Lower leg skin (tissue), 4 donors: ENCODE results near the gene ENPP3. TPM values are rescaled to one million over a fixed set of nuclear protein-coding genes. Genes with fewer than 3 reads are reported as not detected.
"Not testable (repeated sequence)": the region's sequence is repeated elsewhere in the genome, so short reads cannot be mapped to it uniquely, and the experiment has no call there.

ENCODE experiments used
- DNase-seq, 2 donors: peaks; one replicate each; pipeline ENCODE4 v3.0.0-alpha.2; 2019; ENCODE audit warnings: low spot score in 2 of 2
- H3K4me3 ChIP-seq: fragments of 200-600 bp; sonication (generic); 2 replicates; pipeline ENCODE4 v1.5.1; 2017; ENCODE audit warnings: mild to moderate bottlenecking, low read depth; ENCODE audit not compliant: poor library complexity, severe bottlenecking
- POLR2A ChIP-seq, 2 donors: fragments of 450-650 bp; IDR thresholded peaks; one replicate each; pipeline ENCODE4 v1.6.1; 2016 to 2017; ENCODE audit warnings: antibody characterized with exemption in 2 of 2, mild to moderate bottlenecking in 1 of 2, moderate library complexity in 1 of 2
- WGBS, 2 donors: methylation state at CpG; one replicate each; pipeline ENCODE4 v1.1.5; 2018; 5-methylcytosine and 5-hydroxymethylcytosine counted together
- intact Hi-C: fragments of 100-400 bp; cut with DNase I; formaldehyde crosslinking; loops from one replicate; pipeline ENCODE4 v1.15.0; 2023; ENCODE audit warnings: low total_unique reads
- total RNA-seq, 4 donors: library from RNA; depleted of rRNA; stranded (reverse); fragments of >200 nt; gene quantifications; one replicate each; pipeline ENCODE4 v1.1.0, GENCODE V29; 2016
- TF ChIP-seq, protein P1 (sequence below), 3 donors: fragments of 450-650 bp; IDR thresholded peaks; one replicate each; pipeline ENCODE4 v1.5.1; 2016; ENCODE audit warnings: antibody characterized with exemption in 3 of 3, mild to moderate bottlenecking in 3 of 3, moderate library complexity in 2 of 3

ENPP3 gene
- total RNA-seq, 4 donors from 2014 or later, result 0.11 to 1.2 (median 0.76) TPM; not detected in 1

DNA sequence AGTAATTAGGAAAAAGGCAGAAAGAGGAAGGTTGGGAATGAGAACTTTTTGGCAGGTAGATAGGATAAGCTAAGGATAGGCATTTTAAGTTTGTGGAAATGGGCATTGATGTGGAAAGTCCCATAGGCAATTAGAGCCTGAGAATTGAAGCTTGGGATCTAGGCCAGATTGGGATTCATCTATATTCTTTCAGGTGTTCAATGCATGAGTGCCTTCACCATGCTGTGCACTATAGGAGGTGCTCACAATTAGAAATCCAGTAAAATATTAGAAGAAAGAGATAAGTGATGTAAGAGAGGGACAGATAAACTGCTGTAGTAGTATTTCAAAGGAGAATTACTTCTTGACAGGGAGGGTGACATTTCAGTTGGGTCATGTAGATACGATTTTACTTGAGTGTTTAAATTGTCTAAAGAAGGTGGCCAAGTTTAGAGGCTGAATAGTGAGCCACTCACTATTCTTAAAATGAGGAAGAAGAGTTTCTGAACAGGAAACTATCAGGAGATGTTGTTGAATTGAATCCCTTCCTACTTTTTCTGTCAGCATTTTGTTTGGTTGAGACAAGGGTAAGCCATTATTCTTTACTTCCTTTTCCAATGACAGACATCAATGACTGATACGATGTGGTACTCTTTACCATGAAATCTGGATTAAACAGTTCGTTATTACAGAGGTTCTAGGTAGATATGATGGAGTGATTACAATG is 104.7 kb downstream of the ENPP3 start:
- TF ChIP-seq POLR2A (IDR thresholded peaks at IDR 0.05), result no peak
- TF ChIP-seq, protein P1, sequence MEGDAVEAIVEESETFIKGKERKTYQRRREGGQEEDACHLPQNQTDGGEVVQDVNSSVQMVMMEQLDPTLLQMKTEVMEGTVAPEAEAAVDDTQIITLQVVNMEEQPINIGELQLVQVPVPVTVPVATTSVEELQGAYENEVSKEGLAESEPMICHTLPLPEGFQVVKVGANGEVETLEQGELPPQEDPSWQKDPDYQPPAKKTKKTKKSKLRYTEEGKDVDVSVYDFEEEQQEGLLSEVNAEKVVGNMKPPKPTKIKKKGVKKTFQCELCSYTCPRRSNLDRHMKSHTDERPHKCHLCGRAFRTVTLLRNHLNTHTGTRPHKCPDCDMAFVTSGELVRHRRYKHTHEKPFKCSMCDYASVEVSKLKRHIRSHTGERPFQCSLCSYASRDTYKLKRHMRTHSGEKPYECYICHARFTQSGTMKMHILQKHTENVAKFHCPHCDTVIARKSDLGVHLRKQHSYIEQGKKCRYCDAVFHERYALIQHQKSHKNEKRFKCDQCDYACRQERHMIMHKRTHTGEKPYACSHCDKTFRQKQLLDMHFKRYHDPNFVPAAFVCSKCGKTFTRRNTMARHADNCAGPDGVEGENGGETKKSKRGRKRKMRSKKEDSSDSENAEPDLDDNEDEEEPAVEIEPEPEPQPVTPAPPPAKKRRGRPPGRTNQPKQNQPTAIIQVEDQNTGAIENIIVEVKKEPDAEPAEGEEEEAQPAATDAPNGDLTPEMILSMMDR (IDR thresholded peaks at IDR 0.05), result no peak
- WGBS, 2 donors, result 71 to 73% methylated on average over 3 of the region's 3 CpGs
- H3K4me3 ChIP-seq, result no peak overlapping the region
- no peak for DNase-seq
- intact Hi-C loops, result no loop called here

DNA sequence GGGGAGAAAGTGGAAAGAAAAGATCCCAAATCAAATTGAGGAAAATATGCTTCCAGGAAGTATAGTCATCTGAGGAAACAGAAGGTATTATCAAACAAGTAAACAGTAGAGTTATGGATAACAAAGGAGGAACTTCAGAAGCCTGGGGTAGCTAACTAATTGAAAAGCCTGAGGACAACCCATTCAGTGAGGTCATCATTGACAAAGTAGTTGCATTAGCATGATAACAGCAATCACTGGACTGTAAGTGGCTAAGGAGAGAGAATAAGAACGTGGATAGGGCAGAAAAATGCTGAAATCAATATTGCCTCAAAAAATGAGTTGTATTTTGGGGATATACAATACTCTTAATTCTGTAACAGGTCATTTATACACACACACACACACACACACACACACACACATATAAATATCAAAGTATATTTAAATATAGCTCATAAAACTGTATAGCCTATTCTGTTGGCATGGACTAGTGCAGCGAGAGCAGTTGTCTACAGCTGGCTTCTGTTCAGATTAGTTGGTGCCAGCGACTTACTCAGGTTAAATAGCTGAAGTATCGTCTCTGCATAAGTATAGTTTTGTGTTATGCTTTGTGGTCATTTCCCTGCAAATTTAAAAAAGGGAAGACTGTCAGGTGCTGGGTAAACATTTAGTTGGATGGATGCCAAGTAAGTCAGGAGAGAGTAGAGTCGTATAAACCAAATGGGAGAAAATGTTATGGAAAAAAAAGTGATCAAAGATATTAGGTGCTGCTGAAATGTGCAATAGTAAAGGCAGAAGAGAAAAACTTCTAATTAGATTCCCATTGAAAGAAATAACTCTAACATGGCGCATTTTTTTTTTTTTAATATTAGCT is 107.6 kb downstream of the ENPP3 start:
- no peak for DNase-seq
- 68 to 73% methylated on average over 6 of the region's 6 CpGs for WGBS, 2 donors
- TF ChIP-seq, protein P1 (IDR thresholded peaks at IDR 0.05), result no peak
- no peak for TF ChIP-seq POLR2A (IDR thresholded peaks at IDR 0.05)
- intact Hi-C loops, result no loop called here
- H3K4me3 ChIP-seq, result no peak overlapping the region

DNA sequence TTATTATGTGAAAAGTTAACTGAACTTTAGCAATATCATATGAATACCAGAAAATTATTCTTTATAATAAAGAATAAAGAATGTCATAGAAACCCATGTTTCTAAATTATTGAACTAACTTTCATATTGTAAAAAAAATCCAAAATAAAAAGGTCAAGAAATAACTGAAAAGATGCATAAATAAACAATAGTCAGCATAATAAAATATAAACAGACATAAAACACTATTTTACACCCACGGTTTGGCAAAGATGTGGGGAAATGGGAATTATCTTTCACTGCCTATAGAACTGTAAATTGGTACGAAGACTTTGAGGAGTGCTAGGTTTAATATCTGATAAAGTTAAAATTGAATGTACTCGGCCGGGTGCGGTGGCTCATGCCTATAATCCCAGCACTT is 108.4 kb downstream of the ENPP3 start:
- 89 to 94% methylated on average over 5 of the region's 5 CpGs for WGBS, 2 donors
- TF ChIP-seq, protein P1 (IDR thresholded peaks at IDR 0.05), result no peak
- no peak for TF ChIP-seq POLR2A (IDR thresholded peaks at IDR 0.05)

DNA sequence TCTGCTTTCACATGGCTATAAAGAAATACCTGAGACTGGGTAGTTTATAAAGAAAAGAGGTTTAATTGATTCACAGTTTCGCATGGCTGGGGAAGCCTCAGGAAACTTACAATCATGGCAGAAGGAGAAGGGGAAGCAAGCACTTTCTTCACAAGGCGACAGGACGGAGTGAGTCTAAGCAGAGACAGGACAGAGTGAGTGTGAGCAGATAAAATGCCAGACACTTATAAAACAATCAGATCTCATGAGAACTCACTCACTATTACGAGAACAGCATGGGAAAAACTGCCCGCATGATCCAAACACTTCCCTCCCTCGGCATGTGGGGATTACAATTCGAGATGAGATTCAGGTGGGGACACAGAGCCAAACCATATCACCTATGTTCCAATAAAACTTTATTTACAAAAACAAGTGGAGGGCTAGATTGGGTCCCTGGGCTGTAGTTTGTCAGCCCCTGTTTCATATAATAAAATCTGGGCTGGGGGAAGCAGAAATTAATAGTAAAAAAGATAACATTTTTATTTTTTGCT is 110.8 kb downstream of the ENPP3 start:
- TF ChIP-seq POLR2A (IDR thresholded peaks at IDR 0.05), result no peak
- TF ChIP-seq, protein P1 (IDR thresholded peaks at IDR 0.05), result no peak
- intact Hi-C loops, result no loop called here
- WGBS, 2 donors, result 83 to 87% methylated on average over 7 of the region's 7 CpGs

More for the DNA sequence above, 108.4 kb downstream of the ENPP3 start:
- intact Hi-C loops, result no loop called here
- no peak for DNase-seq
- no peak overlapping the region for H3K4me3 ChIP-seq

DNA sequence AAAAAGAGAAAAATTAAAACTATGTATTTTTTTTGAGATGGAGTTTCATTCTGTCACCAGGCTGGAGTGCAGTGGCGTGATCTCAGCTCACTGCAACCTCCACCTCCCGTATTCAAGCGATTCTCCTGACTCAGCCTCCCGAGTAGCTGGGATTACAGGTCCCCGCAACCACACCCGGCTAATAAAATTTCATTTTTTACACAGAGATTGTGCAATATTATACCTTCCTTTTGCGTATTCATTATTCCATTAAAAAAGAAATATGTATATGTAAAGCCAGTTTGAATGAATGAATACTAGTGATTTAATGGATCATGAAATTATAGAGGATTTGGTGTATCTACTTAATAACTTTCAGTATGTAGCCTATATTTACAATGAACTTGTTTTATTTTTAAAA is 111.9 kb downstream of the ENPP3 start:
- no peak for DNase-seq
- no peak for TF ChIP-seq POLR2A (IDR thresholded peaks at IDR 0.05)
- TF ChIP-seq, protein P1 (IDR thresholded peaks at IDR 0.05), result no peak
- 90 to 94% methylated on average over 7 of the region's 7 CpGs for WGBS, 2 donors
- intact Hi-C loops, result no loop called here
- H3K4me3 ChIP-seq, result no peak overlapping the region

More for the DNA sequence above, 110.8 kb downstream of the ENPP3 start:
- DNase-seq, result no peak
- H3K4me3 ChIP-seq, result no peak overlapping the region

DNA sequence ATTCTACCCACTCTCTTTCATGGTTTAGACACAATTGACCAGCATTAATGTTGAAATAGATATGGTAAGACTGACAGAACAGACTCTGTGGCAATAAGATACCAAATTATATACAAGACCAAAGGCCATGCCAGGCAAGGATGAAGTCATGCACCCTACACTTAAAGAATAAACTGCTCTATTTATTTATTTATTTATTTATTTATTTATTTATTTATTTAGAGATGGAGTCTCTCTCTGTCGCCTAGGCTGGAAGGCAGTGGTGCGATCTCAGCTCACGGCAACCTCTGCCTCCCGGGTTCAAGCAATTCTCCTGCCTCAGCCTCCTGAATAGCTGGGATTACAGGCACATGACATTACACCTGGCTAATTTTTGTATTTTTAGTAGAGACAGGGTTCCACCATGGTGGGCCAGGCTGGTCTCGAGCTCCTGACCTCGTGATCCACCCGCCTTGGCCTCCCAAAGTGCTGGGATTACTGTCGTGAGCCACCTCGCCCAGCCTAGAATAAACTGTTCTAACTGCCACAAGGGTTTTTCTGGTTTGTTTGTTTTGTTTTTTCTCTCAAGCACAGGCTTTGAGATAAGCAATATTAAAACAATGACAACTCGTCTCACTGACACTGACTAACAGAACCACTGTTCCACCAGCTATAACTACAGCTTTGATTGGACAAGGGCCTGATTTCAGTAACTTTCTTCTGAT is 114.1 kb downstream of the ENPP3 start:
- 88 to 95% methylated on average over 10 of the region's 10 CpGs for WGBS, 2 donors
- H3K4me3 ChIP-seq, DNase-seq, intact Hi-C loops: not testable (repeated sequence)
